NCI-H2196 treated with DMSO at 0.1 percent for 48 hours (cell line): ENCODE data around the gene SF3B2.
A peak's percentile ranks its signal among the peaks of the same experiment; 100 is the strongest.
"Not testable (repeated sequence)": the region's sequence is repeated elsewhere in the genome, so short reads cannot be mapped to it uniquely, and the experiment has no call there.

Source experiments
- DNase-seq: peaks from one replicate; lab custom pipeline; 2025; ENCODE audit not compliant: unreplicated experiment; lab: John Stamatoyannopoulos, UW

SF3B2 gene

DNA sequence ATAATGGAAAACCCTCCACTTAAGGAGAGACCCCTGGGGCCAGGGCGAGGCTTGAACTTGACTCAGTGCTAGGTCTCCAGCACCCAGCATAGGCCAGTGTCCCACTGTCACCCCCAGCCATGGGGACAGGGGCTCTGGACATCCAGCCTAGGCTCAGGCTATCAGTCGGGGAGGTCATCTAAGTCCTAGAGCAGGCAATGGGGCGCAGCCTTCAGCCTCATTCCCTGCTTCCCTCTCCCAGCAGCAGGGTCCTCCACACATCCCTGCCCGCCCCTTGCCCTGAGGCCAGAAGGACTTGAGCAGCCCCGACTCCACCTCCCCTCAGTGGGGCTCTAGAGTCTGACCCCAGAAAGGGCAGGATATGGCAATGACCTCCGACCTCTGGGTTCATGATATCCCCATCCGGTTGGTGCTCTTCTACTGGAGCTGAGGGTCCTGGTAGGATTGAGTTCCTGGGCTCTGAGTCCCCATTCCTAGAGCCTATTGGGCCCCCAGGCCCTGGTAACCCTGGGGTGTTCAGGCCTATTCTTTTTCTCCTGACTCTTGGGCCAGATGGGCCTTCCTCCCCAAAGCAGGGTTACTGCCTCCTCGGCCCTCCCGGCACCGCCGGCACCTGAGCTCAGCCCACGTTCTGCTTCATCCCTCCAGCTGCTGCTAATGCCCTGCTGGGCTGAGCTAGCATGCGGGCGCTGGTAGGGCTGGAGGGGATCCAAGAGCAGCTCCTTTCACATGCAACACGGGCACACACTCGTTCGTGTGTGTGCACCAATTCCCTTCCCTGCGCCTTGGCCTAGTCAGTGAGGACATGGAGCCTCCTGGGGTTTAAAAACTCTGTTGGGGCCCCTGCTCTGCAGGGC is 36.0 kb upstream of the SF3B2 start:
- DNase-seq, result no peak

DNA sequence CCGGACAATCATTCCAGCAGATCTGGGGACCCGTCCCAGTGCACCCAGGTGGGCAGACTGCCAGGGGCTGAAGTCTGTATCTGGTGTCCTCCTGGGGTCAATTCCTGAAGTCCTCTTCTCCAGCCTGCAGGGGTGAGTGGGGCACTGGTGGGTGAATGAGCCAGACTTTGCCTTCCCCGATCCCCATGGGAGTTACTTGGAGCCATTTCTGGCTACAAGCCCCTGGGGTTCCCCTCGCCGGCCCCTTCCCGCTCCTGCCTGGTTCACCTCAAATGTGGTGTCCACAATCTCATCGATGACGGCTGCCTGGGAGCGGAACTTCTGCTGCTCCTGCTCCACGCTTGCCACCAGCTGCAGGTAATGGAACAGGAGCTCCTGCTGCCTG is 35.4 kb upstream of the SF3B2 start:
- no peak for DNase-seq

DNA sequence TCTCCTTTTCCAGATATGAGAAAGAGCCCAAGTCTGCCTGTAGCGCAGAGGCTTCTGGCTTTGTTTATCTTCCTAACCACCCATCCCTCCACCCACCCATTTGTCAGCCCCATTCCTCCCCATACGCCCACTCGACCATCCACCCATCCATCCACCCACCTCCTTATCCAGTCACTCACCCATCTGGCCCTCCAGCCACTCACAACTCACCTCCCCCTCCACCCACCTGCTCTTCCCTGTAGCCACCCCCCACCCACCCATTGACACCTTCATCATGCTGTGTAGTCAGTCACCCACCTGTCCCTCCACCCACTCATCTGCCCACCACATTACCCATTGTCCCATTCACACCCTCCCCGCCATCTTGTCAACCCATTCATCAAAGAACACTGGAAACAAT is 34.8 kb upstream of the SF3B2 start:
- DNase-seq, result no peak

DNA sequence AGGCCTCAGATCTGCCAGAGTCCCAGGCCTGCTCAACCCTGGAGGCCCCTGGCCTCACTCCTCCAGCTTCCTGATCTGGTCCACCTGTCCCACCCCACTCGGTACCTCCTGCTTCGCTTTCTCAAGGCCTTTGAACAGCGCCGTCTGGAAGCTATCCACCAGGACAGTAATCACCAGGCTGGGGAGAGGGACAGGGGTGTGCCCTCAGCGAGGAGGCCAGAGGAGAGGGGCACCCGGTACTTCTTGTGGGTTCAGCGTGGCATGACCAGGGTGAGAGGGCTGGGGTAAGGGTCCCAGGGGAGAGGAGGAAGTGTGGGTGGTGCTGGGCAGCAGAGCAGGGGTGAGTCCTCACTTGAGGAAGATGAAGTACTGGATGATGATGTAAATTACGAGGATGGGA is 32.0 kb upstream of the SF3B2 start:
- no peak for DNase-seq

DNA sequence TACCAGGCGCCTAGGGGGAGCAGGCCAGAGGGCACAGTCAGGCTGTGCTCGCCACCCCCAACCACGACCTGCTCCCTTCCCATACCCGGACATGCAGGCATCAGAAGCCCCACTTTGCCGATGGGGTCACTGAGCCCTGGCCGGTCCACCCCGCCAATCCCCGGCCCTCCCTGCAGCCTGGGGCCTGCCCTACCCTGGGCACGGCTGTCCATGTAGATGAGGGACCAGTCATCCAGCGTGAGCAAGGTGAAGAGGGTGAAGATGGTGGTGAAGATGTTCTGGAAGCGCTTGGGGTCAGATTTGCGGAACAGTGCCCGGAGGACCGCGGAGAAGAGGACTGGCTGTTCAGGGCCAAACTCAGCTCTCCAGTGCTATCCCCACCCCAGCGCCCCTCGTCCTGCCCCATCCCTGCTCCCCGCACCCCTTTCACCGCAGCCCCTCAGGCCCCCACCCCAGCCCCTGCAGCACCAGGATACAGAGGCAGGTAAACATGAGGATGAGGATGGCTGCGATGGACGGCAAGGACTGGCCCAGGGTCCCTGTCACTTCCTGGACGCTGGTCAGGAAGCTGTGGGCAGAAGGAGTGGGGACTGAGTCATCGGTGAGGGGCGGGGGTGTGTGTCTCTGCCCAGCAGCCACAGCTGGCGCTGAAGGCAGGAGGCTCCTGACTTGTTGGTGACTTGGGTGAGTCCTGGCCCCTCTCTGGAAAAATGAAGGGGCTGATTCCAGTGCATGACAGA is 31.4 kb upstream of the SF3B2 start:
- no peak for DNase-seq

DNA sequence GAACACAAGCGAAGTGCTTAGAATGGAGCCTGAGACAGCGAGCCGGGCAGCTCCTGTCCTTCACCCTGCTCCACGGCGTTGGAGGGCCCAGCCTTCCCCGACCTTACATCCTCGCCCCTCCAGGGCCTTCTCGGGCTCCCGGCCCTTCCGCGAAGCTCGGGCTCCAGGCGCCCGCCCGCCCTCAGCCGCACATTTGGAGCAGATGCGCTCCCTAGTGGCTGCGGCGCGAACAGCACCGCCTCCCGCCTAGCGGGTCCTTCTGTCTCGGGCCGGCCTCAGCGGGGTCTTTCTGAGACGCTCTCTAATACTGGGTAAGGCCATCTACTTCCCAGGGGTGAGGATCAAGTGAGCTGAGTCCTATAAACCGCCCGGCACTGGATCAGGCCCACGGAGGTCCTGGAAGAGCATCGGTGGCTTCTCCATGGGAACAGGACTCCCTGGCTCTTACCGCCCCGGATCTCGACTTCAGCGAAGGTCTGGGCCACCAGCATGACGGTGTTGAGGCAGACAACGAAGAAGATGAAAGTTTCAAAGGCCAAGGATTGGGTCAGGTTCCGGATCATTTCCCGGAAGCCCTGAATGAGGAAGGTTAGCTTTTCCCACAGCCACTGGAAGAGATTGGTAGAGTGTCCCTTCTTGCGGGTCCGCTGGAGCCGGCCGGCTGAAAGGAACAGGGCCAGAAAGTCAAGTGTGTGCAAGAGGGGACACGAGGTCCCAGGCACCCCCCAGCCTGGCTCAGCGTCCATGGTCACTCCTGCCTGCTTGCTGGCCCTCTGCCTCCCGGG is 29.6 kb upstream of the SF3B2 start:
- DNase-seq, result peak; percentile 31

DNA sequence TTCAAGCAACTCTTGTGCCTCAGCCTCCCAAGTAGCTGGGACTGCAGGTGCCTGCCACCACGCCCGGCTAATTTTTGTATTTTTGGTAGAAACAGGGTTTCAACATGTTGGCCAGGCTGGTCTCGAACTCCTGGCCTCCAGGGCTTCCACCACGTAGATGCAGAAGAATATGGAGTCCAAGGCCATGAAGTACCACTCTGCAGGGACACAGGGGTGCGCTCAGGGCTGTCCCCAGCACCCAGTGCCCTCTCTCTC is 29.1 kb upstream of the SF3B2 start:
- DNase-seq, result not testable (repeated sequence)

DNA sequence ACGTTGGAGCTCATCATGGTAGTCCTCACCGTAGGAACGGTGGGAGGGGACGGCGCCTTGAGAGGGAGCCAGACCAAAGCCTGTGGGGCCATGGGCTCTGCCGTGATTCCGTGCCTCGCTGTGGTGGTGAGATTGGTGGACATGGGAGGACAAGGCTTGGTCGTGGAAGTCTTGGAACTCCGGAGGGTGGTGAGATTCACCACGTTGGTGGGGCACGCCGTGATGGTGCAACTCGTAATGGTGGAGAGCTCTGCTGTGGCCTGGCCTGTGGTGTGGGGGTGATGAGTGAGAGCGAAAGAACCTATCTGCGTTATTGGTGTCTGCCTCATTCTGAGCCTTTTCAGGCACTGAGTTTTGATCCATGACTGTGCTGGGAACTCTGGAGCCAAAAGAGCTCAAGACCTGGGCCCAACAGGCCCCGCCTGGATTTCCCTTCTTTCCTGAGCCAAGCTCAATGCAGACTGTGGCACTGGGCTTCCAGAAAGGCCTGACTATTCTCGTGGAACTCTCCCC is 26.1 kb upstream of the SF3B2 start, which contains the start of gene CATSPER1:
Gene CATSPER1, minus strand, starts transcription at position 463 of the 513 bp plus-strand sequence. Its CDS starts 100 bp downstream, at position 363.
- no peak for DNase-seq

DNA sequence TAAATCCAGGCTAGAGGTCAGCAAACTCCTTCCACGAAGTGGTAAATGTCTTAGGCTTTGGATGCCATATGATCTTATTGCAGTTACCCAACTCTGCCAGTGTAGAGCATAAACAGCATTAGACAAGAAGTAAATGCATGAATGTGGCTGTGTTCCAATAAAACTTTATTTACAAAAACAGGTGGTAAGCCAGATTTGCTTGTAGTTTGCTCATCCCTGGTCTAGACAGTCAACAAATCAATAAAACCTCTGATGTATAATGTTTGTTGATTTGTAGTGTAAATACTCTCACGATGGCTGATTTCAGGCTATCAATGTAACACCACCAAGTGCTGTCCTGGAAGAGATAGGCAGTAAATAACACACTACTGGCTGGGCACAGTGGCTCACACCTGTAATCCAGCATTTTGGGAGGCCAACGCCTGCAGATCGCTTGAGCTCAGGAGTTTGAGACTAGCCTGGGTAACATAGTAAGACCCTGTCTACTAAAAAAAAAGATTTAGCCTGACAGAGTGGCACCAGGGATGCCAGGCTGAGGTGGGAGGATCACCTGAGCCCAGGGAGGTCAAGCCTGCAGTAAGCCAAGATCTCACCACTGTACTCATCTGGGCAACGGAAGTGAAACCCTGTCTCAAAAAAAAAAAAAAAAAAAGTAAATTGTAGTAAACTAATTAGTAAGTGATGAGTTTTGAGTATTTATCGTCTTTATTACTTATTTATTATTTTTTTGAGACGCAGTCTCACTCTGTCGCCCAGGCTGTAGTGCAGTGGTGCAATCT is 19.0 kb upstream of the SF3B2 start:
- DNase-seq, result no peak

DNA sequence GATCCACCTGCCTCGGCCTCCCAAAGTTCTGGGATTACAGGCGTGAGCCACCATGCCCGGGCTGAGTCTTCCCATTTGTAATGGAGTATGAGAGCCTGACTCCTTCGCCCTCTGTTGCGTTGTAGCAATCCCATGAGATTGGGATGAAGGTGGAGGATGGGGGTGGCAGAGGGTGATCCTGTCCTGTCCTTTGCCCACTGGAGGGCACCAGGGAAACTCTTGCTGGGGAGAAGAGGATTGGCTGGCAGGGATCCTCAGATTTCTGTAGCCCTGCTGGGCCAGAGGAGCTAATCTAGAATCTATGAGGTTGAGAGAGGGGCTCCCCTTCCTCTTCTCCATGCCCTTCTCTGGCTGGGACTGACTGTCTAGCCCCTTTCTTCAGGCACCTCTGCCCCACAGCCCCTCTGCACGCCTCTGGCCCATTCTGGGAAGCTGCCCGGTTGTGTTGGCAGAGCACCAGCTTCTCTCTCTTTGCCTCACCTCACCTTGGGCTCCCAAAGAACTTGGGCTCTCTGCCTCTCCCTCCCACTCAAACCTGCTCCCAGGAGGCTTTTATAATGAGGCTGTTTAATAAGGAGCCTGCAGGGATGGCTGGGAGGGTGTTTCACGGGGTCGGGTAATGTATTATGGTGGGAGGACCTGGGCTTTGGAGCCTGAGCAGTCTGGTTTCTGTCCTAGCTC is 16.4 kb upstream of the SF3B2 start:
- DNase-seq, result no peak

DNA sequence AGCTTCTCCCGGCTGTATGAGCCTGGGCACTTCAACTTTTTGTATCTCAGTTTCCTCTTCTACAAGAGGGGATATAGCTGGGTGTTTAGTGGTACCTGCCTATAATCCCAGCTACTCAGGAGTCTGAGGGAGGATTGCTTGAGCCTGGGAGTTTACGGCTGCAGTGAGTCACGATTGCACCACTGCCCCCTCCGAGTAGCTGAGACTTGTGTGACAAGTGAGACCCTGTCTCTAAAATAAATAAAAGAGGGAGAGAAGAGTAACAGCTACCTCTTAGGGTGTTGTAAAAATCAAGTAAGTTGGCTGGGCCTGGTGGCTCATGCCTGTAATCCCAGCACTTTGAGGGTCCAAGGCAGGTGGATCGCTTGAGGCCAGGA is 15.8 kb upstream of the SF3B2 start:
- DNase-seq, result no peak

DNA sequence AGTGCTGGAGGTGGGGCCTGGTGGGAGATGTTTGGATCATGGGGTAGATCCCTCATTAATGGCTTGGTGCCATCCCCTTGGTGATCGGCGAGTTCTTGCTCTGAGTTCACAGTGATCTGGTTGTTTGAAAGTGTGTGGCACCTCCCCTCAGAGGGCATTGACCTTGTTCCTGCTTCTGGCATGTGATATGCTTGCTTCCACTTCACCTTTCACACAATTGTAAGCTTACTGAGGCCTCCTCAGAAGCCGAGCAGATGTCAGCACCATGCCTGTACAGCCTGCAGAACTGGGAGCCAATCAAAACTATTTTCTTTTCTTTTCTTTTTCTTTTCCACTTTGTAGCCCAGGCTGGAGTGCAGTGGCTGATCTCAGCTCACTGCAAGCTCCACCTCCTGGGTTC is 14.8 kb upstream of the SF3B2 start:
- no peak for DNase-seq

DNA sequence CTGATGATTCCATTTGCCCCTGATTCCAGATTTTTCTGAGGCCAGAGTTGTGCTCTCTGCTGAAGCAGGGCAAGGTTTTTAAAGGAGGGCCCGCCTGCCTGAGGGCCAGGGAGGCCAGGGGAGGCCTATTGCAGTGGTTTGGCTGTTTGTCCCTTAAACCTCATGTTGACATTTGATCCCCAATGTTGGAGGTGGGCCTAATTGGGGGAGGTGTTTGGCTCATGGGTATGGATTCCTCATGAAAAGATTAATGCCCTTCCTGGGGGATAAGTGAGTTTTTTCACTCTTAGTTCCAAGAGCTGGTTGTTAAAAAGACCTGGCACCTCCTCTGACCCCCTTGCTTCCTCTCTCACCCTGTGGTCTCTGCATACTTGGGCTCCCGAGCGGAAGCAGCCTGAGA is 12.4 kb upstream of the SF3B2 start:
- no peak for DNase-seq

DNA sequence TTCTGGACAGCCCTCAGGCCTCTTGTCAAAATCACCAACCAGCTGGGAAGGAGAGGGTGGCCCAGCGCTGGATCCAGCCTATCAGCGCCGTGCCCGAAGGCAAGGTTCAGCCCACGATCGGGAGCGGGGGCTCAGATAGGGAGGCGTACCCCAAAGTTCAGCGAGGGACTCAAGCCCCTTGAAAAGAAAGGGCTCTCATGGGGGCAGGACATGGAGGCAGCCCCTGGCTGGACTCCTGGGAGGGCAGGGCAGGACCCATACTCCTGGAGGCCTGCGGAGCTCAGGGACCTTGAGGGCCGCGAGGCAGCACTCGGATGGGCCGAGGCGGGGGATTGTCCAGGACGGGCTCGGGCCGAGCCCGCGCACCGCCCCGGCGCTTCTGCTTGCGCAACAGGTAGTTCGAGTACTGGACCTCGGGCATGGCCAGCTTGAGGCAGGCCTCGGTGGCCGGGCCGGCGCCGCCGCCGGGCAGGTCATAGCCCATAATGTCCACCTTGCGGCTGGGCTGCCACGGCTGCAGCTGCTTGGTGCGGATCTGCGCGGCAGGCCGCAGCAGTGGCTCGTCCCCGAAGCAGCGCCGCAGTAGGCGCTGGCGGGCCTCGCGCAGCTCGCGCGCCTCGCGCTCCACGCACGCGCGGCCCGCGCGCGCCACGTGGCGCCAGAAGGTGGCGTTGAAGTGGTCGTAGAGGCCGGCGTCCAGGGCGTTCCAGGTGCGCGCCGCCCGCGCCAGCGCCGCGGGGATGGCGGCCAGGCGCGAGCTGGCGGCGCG is 9.8 kb upstream of the SF3B2 start:
- DNase-seq, result no peak

DNA sequence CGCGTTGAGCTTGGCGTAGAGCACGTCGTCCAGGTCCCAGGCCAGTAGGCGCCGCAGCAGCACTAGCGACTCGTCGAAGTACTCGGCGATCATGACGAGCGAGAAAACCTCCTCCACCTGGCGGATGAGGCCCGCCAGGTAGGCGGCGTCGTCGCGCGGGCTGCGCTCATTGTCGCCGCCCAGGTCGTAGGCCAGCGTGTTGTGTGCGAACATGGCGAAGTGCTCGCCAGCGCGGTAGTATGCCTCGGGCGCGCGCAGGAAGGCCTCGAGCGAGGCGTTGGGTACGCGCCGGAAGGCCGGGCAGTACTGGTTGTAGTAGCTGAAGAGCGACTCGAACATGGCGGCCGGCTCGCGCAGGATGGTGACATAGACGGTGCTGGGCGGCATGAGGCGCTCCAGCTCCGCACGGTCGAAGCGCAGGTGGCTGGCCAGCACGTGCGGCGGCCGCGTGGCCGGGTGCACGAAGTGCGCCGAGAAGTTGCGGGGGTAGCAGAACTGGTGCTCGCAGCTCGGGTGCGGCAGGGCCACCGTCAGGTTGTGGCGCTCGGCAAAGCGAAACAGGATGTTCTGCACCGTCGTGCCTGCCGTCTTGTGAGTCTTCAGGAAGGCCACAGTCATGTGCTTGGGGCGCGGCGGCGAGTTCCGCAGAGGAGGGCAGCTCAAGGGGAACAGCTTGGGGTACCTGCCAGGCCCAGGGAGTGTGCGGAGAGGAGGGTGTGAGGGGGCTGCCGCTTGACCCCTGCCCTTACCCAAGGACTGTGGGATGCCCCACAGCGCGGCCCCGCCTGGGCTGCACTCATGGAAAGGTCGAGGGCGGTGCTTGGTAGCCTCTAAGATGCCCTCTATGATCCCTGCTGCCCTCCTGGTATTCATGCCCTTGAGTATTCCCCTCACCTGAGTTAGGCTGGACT is 8.9 kb upstream of the SF3B2 start:
- DNase-seq, result no peak

DNA sequence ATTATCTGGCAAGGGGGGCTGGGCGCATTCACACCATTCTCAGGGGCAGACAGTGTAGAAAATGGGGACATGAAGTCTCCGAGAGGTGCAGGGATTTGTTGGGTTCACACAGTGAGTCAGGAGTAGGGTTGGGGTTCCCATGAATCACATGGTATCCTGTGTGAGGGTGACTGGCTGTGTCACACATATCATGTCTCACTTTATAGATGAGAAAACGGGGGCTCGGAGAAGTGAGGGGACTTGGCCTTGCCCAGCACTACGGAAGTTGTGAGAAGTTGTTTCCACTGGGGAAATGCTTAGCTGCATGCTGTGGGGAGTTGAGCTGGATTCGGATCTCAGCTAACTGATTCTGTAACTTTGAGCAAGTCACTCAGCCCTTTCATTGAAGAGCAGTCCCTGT is 7.4 kb upstream of the SF3B2 start:
- DNase-seq, result no peak

DNA sequence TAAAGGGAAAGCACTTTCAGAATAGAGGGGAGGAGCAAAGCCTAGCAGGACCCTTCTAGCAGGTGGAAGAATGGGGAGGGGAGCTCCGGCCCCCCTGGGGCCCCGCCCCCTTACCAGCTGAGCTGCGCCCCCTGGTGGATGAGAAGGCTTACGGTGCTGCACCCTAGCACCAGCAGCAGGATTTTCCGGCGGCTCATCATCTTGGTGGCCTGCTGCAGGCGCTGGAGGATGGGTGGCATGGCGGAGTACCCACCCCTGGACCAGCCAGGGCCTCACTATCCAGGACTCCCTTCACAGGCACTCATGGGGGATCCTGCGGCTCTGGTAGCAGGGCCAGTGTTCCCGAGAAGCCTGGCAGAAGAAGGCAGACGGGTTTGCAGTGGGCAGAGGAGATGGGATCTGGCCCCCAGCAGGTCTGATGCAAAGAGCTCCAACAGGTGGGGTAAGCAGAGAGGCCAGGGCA is 7.0 kb upstream of the SF3B2 start:
- peak; percentile 71 for DNase-seq

DNA sequence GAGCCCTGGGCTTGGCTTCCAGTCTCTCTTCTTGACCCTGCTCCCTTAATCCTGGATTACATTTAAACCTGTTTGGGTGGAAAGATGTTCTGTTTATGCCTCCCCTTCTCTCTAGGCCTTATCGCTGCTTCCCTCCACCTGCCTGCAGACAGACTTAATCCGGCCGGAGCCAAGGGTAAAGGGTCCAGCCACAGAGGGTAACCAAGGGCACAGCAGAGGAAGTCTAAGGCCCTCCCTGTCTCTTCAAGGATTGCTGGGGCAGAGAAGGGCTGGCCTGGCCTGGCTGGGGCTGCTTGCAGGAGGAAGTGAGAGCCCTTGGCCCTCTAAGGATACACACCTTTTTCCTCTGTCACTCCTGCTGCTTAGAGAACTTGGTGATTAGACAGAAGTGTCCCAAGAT is 5.3 kb upstream of the SF3B2 start:
- no peak for DNase-seq
